GM21360 (cell line): ENCODE measurements around the gene ACAN.

Experiments used
- ATAC-seq: cut with Tn5 transposase; IDR thresholded peaks from one replicate; pipeline ENCODE4 v1.9.1; 2021; ENCODE audit warnings: mild to moderate bottlenecking, moderate library complexity; ENCODE audit not compliant: unreplicated experiment

Gene ACAN

GRCh38 chr15:88918738-88919137 is 115.5 kb downstream of the ACAN start:
- peak; percentile 68 for ATAC-seq

- ATAC-seq = no peak
These were observed 117.1 kb downstream of the ACAN start for GRCh38 chr15:88920186-88920891.

- ATAC-seq = peak; percentile 82
These were observed 117.7 kb downstream of the ACAN start for GRCh38 chr15:88920892-88921435.
